Activated T-helper 1 cell treated with anti-CD3 and anti-CD28 coated beads, Interleukin-12 subunit alpha, Interleukin-12 subunit beta, Interleukin-2, Interleukin-4 antibody, amounts not matched to agents 30 ng/mL and 10 ng/mL and 1 ng/mL, durations not matched to agents 14 hours and 24 hours and 36 hours (primary cell): ENCODE data around the gene RIMKLA. TPM values are rescaled to one million over a fixed set of nuclear protein-coding genes. Genes with fewer than 3 reads are reported as not detected.

ENCODE experiments used
- DNase-seq: peaks from one replicate; pipeline ENCODE4 v3.0.0; 2021; ENCODE audit warnings: low spot score
- H3K27ac Mint-ChIP-seq: one replicate; pipeline ENCODE4 v1.8.0; 2021; ENCODE audit warnings: mild to moderate bottlenecking, mixed read lengths
- H3K27me3 Mint-ChIP-seq: one replicate; pipeline ENCODE4 v1.8.0; 2022; ENCODE audit warnings: mild to moderate bottlenecking, moderate library complexity, mixed read lengths; ENCODE audit not compliant: insufficient read depth
- H3K36me3 Mint-ChIP-seq: one replicate; pipeline ENCODE4 v1.8.0; 2021; ENCODE audit warnings: low read depth, mixed read lengths
- H3K4me1 Mint-ChIP-seq: one replicate; pipeline ENCODE4 v1.8.0; 2021; ENCODE audit warnings: low read depth, mixed read lengths
- H3K4me3 Mint-ChIP-seq: one replicate; pipeline ENCODE4 v1.8.0; 2021; ENCODE audit warnings: mild to moderate bottlenecking, moderate library complexity, mixed read lengths
- H3K9me3 Mint-ChIP-seq: one replicate; pipeline ENCODE4 v1.8.0; 2021; ENCODE audit warnings: mixed read lengths
- intact Hi-C: fragments of 100-400 bp; cut with micrococcal nuclease; formaldehyde crosslinking; loops from one replicate; pipeline ENCODE4 v1.15.1; 2024
- total RNA-seq: library from RNA; stranded (reverse); gene quantifications from 2 replicates; pipeline ENCODE4 v1.2.3, GENCODE V29; 2022

RIMKLA gene
- total RNA-seq, 1 donor from 2014 or later: 3.3 TPM

GRCh38 chr1:42350086-42350485, 30.5 kb upstream of the RIMKLA start:
- Mint-ChIP-seq H3K27me3 (peaks cover 17% of the 10 kb centered on the region), H3K36me3 (no peaks in the 10 kb centered on the region), H3K4me1 (no peaks in the 10 kb centered on the region), H3K9me3 (no peaks in the 10 kb centered on the region), H3K27ac (no peak overlapping the region), H3K4me3 (no peak overlapping the region)
- DNase-seq: no peak
- intact Hi-C loops: no loop called here

DNA sequence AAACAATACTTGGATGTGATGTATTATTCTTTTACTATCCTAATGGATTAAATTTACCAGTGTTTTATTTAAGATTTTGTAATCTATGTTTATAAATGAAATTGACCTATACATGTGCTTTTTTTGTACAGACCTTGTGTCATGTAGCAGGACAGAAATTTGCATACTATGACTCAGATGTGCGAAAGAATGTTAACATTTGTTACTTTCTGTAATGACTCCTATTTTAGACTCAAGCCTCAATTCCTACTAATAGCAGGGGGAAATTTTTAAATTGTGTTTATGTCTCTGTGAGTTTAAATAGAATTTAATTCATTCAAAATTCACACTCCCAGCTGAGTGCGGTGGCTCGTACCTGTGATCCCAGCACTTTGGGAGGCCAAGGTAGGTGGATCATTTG, 21.8 kb upstream of the RIMKLA start:
- Mint-ChIP-seq H3K4me1 (no peaks in the 10 kb centered on the region), H3K9me3 (no peaks in the 10 kb centered on the region), H3K27me3 (peaks cover 14% of the 10 kb centered on the region), H3K4me3 (no peak overlapping the region), H3K27ac (no peak overlapping the region), H3K36me3 (no peaks in the 10 kb centered on the region)
- DNase-seq: no peak
- intact Hi-C loops: loop anchor here (2.0 kb wide), 1 partner anchor 34 kb away; no protein-coding TSS in a partner anchor

- H3K27ac Mint-ChIP-seq: no peak overlapping the region
- H3K9me3 Mint-ChIP-seq: no peaks in the 10 kb centered on the region
- H3K36me3 Mint-ChIP-seq: no peaks in the 10 kb centered on the region
- H3K27me3 Mint-ChIP-seq: peaks cover 15% of the 10 kb centered on the region
- intact Hi-C loops: loop anchor here (2.0 kb wide), 1 partner anchor 33 kb away; no protein-coding TSS in a partner anchor
- H3K4me1 Mint-ChIP-seq: no peaks in the 10 kb centered on the region
- DNase-seq: no peak
- no peak overlapping the region for H3K4me3 Mint-ChIP-seq
These were observed 21.1 kb upstream of the RIMKLA start for GRCh38 chr1:42359466-42359865.

- peaks cover 16% of the 10 kb centered on the region for H3K27me3 Mint-ChIP-seq
- H3K4me1 Mint-ChIP-seq: no peaks in the 10 kb centered on the region
- no peaks in the 10 kb centered on the region for H3K36me3 Mint-ChIP-seq
- H3K27ac Mint-ChIP-seq: no peak overlapping the region
- no peak overlapping the region for H3K4me3 Mint-ChIP-seq
- DNase-seq: no peak
- H3K9me3 Mint-ChIP-seq: no peaks in the 10 kb centered on the region
- intact Hi-C loops: no loop called here
These were observed 16.5 kb upstream of the RIMKLA start for GRCh38 chr1:42364089-42364488.

DNA sequence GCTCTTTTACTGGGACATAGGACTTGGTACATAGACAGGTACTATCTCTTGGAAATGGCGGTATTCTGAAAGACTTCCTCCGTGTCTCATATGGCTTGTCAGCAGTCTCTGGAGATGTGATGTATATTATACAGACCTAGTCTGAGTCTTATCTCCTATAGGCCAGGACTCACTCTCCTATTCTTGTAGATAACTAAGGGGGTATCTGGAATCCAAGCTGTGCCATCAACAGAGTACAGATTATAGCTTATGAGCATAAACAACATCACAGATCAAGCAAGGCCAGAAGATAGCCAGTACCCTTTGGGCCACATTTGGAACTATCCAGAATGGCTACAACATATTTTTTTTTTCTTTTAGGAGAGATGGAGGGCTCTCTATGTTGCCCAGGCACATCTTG, 16.1 kb upstream of the RIMKLA start:
- no peak for DNase-seq
- H3K9me3 Mint-ChIP-seq: no peaks in the 10 kb centered on the region
- no peaks in the 10 kb centered on the region for H3K4me1 Mint-ChIP-seq
- H3K36me3 Mint-ChIP-seq: no peaks in the 10 kb centered on the region
- H3K27ac Mint-ChIP-seq: no peak overlapping the region
- intact Hi-C loops: no loop called here
- H3K4me3 Mint-ChIP-seq: no peak overlapping the region
- H3K27me3 Mint-ChIP-seq: peaks cover 15% of the 10 kb centered on the region

DNA sequence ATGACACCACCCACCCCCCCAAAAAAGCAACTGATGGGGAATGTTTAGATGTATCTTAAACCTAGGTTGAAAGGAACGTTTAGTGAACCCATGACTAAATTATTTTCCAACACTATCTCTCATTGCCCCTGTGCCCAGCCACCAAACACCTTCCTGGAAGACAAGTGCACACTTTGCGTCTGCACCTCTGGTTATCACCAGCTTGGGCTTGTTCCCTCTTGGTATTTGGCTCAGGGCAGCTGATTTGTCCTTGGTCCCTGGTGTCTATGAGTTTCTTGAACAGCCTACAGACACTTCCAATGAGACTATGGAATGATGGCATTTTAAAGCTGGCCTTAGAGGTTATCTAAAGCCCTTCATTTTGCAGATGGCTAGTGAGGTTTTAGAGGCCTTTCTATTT, 15.5 kb upstream of the RIMKLA start:
- Mint-ChIP-seq H3K36me3 (no peaks in the 10 kb centered on the region), H3K4me1 (no peaks in the 10 kb centered on the region), H3K27ac (no peak overlapping the region), H3K27me3 (peaks cover 16% of the 10 kb centered on the region), H3K4me3 (no peak overlapping the region), H3K9me3 (no peaks in the 10 kb centered on the region)
- intact Hi-C loops: no loop called here
- DNase-seq: no peak

DNA sequence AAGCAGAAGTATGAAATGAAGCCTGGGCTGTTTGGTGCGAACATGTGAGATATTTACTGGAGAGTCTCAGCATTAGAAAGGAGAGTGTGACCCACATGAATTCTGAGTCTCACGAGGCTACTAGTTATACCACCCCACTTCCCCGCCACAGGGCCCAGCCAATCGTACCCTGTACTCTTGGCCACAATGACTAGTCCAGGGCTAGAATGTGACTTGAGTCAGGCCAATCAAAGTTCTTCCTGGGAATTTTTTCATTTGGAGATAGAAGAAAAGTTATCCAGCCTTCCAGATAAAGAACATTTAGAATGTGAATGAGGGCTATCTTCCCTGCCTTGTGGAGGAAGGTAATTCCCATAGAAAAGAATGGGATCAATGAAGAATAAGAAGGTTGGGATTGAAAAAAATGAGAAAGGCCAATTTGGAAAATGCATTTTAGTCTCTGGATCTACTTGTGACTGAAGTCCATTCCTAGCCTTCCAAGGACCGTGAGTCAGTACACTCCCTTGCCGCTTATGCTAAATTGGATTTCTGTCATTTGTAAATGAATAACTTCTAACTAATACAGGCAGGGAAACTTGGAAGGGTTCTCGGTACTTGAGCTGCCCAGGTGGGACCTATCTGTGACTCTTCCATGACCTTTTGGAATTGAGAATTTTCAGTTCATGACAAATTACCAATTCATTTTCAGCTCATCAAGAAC, 12.3 kb upstream of the RIMKLA start:
- H3K9me3 Mint-ChIP-seq: no peaks in the 10 kb centered on the region
- H3K4me1 Mint-ChIP-seq: no peaks in the 10 kb centered on the region

GRCh38 chr1:42369471-42369870, 11.1 kb upstream of the RIMKLA start:
- H3K4me1 Mint-ChIP-seq: no peaks in the 10 kb centered on the region
- no peak for DNase-seq
- no peaks in the 10 kb centered on the region for H3K9me3 Mint-ChIP-seq
- intact Hi-C loops: no loop called here
- H3K36me3 Mint-ChIP-seq: no peaks in the 10 kb centered on the region
- peaks cover 15% of the 10 kb centered on the region for H3K27me3 Mint-ChIP-seq
- H3K4me3 Mint-ChIP-seq: no peak overlapping the region
- H3K27ac Mint-ChIP-seq: no peak overlapping the region

More for the DNA sequence above, 12.3 kb upstream of the RIMKLA start:
- Mint-ChIP-seq H3K27me3 (peaks cover 17% of the 10 kb centered on the region), H3K4me3 (no peak overlapping the region), H3K36me3 (no peaks in the 10 kb centered on the region), H3K27ac (no peak overlapping the region)
- DNase-seq: no peak
- intact Hi-C loops: no loop called here

DNA sequence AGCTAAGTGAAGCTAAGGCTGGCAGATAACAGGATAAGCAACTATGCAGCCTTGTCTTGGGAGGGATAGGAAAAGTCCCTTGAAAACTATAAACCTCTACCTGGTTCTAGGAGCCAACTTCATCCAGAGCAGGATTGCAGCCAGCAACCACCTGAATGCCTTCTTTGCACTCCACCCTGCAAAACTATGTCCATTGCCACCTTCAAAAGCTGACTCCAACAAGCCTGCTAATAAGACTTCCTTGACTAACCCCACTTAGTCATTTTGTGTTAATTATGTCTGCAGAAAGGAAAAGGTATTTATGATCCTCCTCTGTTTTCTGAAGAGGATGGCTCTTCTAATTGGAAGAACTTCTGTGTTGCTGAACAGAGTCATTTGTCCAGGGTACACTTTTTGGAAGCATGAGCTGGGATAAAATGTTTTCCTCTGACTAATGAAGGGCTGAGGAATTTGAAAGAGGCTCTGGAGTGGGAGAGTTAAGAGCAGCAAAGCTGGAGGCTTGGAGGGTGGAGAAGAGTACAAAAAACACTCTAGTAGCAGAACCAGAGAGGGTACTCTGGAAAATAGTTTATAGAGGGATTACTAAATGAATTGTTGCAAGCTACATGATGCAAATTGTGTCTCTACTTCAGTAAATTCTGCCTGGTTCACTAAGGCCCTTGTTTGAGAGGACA, 9.6 kb upstream of the RIMKLA start:
- intact Hi-C loops: no loop called here
- Mint-ChIP-seq H3K4me1 (no peaks in the 10 kb centered on the region), H3K9me3 (no peaks in the 10 kb centered on the region), H3K27me3 (peaks cover 15% of the 10 kb centered on the region), H3K4me3 (no peak overlapping the region), H3K36me3 (no peaks in the 10 kb centered on the region), H3K27ac (no peak overlapping the region)
- no peak for DNase-seq

- Mint-ChIP-seq H3K9me3 (no peaks in the 10 kb centered on the region), H3K4me1 (no peaks in the 10 kb centered on the region), H3K27me3 (peaks cover 18% of the 10 kb centered on the region), H3K27ac (no peak overlapping the region), H3K36me3 (no peaks in the 10 kb centered on the region), H3K4me3 (no peak overlapping the region)
- DNase-seq: no peak
- intact Hi-C loops: no loop called here
These were observed 7.8 kb upstream of the RIMKLA start for GRCh38 chr1:42372796-42373195.

GRCh38 chr1:42379794-42380585, 602 bp upstream of the RIMKLA start:
- no peaks in the 10 kb centered on the region for H3K36me3 Mint-ChIP-seq
- intact Hi-C loops: loop anchor here (1.0 to 2.0 kb wide), 3 partner anchors 45 to 83 kb away; partner anchors contain the start of genes CCDC30, FOXJ3, PPCS and ZMYND12
- no peaks in the 10 kb centered on the region for H3K9me3 Mint-ChIP-seq
- H3K27me3 Mint-ChIP-seq: peaks cover 25% of the 10 kb centered on the region
- no peak for DNase-seq
- no peak overlapping the region for H3K27ac Mint-ChIP-seq
- peak overlapping the region; percentile 85 for H3K4me3 Mint-ChIP-seq
- peaks cover 18% of the 10 kb centered on the region for H3K4me1 Mint-ChIP-seq

DNA sequence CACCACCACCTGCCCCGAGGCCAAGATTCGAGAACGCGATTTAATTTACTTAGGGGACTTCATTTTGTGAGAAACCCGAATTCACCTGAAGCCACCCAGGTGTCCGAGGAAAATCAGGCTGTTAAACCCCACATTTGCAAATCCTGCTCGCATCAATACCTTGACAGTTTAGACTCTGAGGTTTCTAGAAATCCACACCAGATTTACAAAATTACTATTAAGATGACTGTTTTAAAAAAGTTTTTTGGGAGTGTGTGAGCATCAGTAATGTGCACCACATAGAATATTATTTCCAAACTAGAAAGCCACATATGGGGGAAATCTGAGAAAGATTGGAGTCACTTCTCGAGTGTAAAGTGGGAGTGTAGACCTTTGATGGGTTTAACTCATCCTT, 685 bp downstream of the RIMKLA start:
- Mint-ChIP-seq H3K4me1 (peaks cover 22% of the 10 kb centered on the region), H3K27me3 (peaks cover 25% of the 10 kb centered on the region), H3K27ac (no peak overlapping the region), H3K9me3 (no peaks in the 10 kb centered on the region), H3K4me3 (peak overlapping the region; percentile 77), H3K36me3 (no peaks in the 10 kb centered on the region)
- intact Hi-C loops: loop anchor here (1.0 to 2.0 kb wide), 3 partner anchors 12 to 82 kb away; partner anchors contain the start of genes CCDC30 and FOXJ3
- DNase-seq: no peak

- no peak for DNase-seq
- no peaks in the 10 kb centered on the region for H3K36me3 Mint-ChIP-seq
- H3K9me3 Mint-ChIP-seq: no peaks in the 10 kb centered on the region
- peaks cover 16% of the 10 kb centered on the region for H3K4me1 Mint-ChIP-seq
- peaks cover 6% of the 10 kb centered on the region for H3K27me3 Mint-ChIP-seq
- no peak overlapping the region for H3K4me3 Mint-ChIP-seq
- intact Hi-C loops: no loop called here
- no peak overlapping the region for H3K27ac Mint-ChIP-seq
These were observed 4.7 kb downstream of the RIMKLA start for GRCh38 chr1:42385283-42385682.
